ENCODE data around the gene NOXRED1. TPM values are rescaled to one million over a fixed set of nuclear protein-coding genes. Genes with fewer than 3 reads are reported as not detected.

The NOXRED1 gene
- polyA plus RNA-seq, 2 of the 4 experiments (the other 2 are of a cell fraction) = 0.18 to 0.34 TPM

- no peak for TF ChIP-seq HEYL (CRISPR knock-in tag; IDR thresholded peaks at IDR 0.05)
- no peak for TF ChIP-seq RAD21 (conservative IDR thresholded peaks at IDR 0.05 in 1 of 2, IDR thresholded peaks at IDR 0.05 in 1 of 2)
Observed at GRCh38 chr14:77347751-77348150, 75.6 kb downstream of the NOXRED1 start (continued).

GRCh38 chr14:77346495-77346894 is 76.8 kb downstream of the NOXRED1 start:
- ChIA-PET CTCF (interaction anchor here (0.6 to 1.2 kb wide), 3 partner anchors 16 to 18 kb away, joined by 3 read pairs; no protein-coding TSS in a partner anchor), POLR2A (no interaction called here)
- no peak overlapping the region for H3K27ac ChIP-seq
- H3K4me2 ChIP-seq = no peak overlapping the region
- H3K4me1 ChIP-seq = no peaks in the 10 kb centered on the region
- ATAC-seq = no peak
- whole genome bisulfite sequencing (ENCODE audit: missing lambda C conversion rate) = 90% methylated on average over 2 of the region's 2 CpGs
- TF ChIP-seq USF2 (IDR thresholded peaks at IDR 0.05) (no peak), TP53 (CRISPR knock-in tag; IDR thresholded peaks at IDR 0.05) (no peak), FOSL2 (IDR thresholded peaks at IDR 0.05) (no peak), FOSL2 (CRISPR knock-in tag; IDR thresholded peaks at IDR 0.05) (no peak), ZFP36 (IDR thresholded peaks at IDR 0.05; ENCODE audit: borderline replicate concordance, partially characterized antibody) (no peak), ZC3H11A (IDR thresholded peaks at IDR 0.05) (no peak), E2F6 (IDR thresholded peaks at IDR 0.05; ENCODE audit: borderline replicate concordance, low read depth) (no peak), FOSB (CRISPR knock-in tag; IDR thresholded peaks at IDR 0.05) (no peak), HOXB13 (CRISPR knock-in tag; IDR thresholded peaks at IDR 0.05; ENCODE audit: low read depth) (no peak), HOXB5 (CRISPR knock-in tag; IDR thresholded peaks at IDR 0.05) (no peak), HDAC2 (IDR thresholded peaks at IDR 0.05) (no peak), CHD2 (IDR thresholded peaks at IDR 0.05; ENCODE audit: low read length, partially characterized antibody) (no peak), BCL3 (IDR thresholded peaks at IDR 0.05) (no peak)
- TF ChIP-seq, protein P1, sequence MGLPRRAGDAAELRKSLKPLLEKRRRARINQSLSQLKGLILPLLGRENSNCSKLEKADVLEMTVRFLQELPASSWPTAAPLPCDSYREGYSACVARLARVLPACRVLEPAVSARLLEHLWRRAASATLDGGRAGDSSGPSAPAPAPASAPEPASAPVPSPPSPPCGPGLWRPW (IDR thresholded peaks at IDR 0.05) = no peak
- FAIRE-seq = no peak
- no peak overlapping the region for H3K4me3 ChIP-seq
- no peaks in the 10 kb centered on the region for H3K9me3 ChIP-seq
- no peak for DNase-seq (ENCODE audit: low read depth in 1 of 2, low spot score in 1 of 2)

DNA sequence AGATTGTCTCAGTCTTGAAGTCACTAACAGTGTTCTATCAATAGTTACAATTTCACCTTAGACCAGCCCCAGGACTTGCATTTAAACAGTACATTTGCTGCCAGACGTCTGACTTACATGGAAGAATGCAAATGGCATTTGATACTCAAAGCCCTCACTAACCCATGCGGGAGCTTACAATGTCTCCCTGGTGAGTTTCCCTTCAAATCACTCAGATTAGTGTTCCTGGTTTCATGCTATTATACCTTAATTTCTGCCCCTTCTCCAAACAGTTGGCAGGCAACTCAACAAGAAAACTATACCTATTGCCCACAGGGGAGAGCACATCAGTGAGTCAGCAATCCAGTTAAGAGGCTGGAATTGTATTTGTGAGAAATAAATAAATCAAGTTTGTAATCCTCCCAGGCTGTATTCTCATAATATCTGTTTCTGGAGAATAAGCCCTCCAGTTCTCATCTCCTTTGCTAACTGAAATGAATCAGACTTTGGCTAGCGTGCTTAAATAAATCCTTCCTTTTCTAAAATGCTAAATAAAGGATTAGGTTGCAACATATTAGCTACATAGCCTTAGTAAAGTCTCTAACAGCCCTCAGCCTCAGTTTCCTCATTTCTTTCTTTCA is 78.8 kb downstream of the NOXRED1 start:
- no peak for ATAC-seq
- POLR2A ChIA-PET = no interaction called here
- CTCF ChIA-PET = interaction anchor here (1.1 to 1.6 kb wide), 2 partner anchors 22 to 43 kb away, joined by 3 to 4 read pairs; no protein-coding TSS in a partner anchor
- TF ChIP-seq, protein P1 (IDR thresholded peaks at IDR 0.05) = no peak
- no peak for TF ChIP-seq CHD2 (IDR thresholded peaks at IDR 0.05; ENCODE audit: low read length, partially characterized antibody)
- TF ChIP-seq BHLHE40 (IDR thresholded peaks at IDR 0.05; ENCODE audit: low read depth, low read length) = no peak
- no peak for TF ChIP-seq HDAC2 (IDR thresholded peaks at IDR 0.05)
- TF ChIP-seq, protein P2, sequence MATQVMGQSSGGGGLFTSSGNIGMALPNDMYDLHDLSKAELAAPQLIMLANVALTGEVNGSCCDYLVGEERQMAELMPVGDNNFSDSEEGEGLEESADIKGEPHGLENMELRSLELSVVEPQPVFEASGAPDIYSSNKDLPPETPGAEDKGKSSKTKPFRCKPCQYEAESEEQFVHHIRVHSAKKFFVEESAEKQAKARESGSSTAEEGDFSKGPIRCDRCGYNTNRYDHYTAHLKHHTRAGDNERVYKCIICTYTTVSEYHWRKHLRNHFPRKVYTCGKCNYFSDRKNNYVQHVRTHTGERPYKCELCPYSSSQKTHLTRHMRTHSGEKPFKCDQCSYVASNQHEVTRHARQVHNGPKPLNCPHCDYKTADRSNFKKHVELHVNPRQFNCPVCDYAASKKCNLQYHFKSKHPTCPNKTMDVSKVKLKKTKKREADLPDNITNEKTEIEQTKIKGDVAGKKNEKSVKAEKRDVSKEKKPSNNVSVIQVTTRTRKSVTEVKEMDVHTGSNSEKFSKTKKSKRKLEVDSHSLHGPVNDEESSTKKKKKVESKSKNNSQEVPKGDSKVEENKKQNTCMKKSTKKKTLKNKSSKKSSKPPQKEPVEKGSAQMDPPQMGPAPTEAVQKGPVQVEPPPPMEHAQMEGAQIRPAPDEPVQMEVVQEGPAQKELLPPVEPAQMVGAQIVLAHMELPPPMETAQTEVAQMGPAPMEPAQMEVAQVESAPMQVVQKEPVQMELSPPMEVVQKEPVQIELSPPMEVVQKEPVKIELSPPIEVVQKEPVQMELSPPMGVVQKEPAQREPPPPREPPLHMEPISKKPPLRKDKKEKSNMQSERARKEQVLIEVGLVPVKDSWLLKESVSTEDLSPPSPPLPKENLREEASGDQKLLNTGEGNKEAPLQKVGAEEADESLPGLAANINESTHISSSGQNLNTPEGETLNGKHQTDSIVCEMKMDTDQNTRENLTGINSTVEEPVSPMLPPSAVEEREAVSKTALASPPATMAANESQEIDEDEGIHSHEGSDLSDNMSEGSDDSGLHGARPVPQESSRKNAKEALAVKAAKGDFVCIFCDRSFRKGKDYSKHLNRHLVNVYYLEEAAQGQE (IDR thresholded peaks at IDR 0.05) = no peak
- TF ChIP-seq CTCF (IDR thresholded peaks at IDR 0.05) = no peak
- no peak for TF ChIP-seq RFX5 (IDR thresholded peaks at IDR 0.05)
- TF ChIP-seq ESRRA (IDR thresholded peaks at IDR 0.05; ENCODE audit: borderline replicate concordance, low read length) = no peak
- no peak for TF ChIP-seq ATOH8 (CRISPR knock-in tag; IDR thresholded peaks at IDR 0.05; ENCODE audit: low read depth)
- no peak for TF ChIP-seq CEBPB (IDR thresholded peaks at IDR 0.05)
- no peak for TF ChIP-seq RARB (CRISPR knock-in tag; IDR thresholded peaks at IDR 0.05)

More for the DNA sequence above, 78.8 kb downstream of the NOXRED1 start:
- Histone ChIP-seq H3K4me1 (peaks cover 6% of the 10 kb centered on the region; the same call in 1 of the 3 replicates), H3K4me2 (no peak overlapping the region), H3K9me3 (no peaks in the 10 kb centered on the region), H3K27ac (no peak overlapping the region), H3K4me3 (no peak overlapping the region)
- FAIRE-seq (no peak), DNase-seq (ENCODE audit: low read depth in 1 of 2, low spot score in 1 of 2) (no peak)
- 91% methylated on average over 3 of the region's 3 CpGs for WGBS (ENCODE audit: missing lambda C conversion rate)
